ENCODE measurements around the gene MEGF6. TPM values are rescaled to one million over a fixed set of nuclear protein-coding genes. Genes with fewer than 3 reads are reported as not detected.

Gene MEGF6
- total RNA-seq, 1 donor = 85.4 TPM

DNA sequence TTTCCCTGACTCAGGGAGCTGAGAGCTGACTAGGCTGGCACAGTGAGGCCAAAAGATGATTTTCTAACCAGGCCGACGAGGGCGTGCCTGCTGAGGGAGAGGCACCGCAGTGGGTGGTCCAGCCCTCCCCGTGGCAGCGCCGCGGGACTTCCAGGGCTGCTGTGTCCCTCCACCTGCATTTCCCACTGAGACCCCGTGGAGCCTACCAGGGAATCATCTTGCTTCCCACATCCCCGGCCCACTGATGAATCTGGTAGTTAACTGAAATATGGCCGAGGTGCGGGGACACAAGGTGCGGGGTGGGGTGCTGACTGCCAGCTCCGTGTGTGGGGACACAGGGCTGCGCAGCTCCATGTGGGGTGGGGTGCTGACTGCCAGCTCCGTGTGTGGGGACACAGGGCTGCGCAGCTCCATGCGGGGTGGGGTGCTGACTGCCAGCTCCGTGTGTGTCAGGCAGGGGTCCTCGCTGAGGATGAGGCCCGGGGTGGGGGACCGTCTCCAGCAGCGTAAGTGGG is 28.1 kb upstream of the MEGF6 start:
- no peak for TF ChIP-seq CTCF (IDR thresholded peaks at IDR 0.05; ENCODE audit: extremely low read depth, low read depth, low read length)
- Histone ChIP-seq H3K4me1 (ENCODE audit: insufficient read depth, low read length) (no peaks in the 10 kb centered on the region), H3K79me2 (ENCODE audit: insufficient read depth, low read length) (no peaks in the 10 kb centered on the region), H2AFZ (ENCODE audit: low read length) (no peak overlapping the region), H4K20me1 (ENCODE audit: insufficient read depth, low read length) (no peaks in the 10 kb centered on the region), H3K36me3 (ENCODE audit: insufficient read depth, low read length) (peaks cover 41% of the 10 kb centered on the region), H3K27ac (ENCODE audit: low read depth, low read length) (no peak overlapping the region), H3K4me2 (ENCODE audit: insufficient read depth, low read length) (no peak overlapping the region), H3K4me3 (ENCODE audit: insufficient read depth, low read length) (no peak overlapping the region), H3K27me3 (ENCODE audit: insufficient read depth, low read length) (no peaks in the 10 kb centered on the region), H3K9me3 (ENCODE audit: low read depth, low read length) (no peaks in the 10 kb centered on the region)
- peak; percentile 60 for DNase-seq (ENCODE audit: insufficient read length, low spot score, missing footprints)

DNA sequence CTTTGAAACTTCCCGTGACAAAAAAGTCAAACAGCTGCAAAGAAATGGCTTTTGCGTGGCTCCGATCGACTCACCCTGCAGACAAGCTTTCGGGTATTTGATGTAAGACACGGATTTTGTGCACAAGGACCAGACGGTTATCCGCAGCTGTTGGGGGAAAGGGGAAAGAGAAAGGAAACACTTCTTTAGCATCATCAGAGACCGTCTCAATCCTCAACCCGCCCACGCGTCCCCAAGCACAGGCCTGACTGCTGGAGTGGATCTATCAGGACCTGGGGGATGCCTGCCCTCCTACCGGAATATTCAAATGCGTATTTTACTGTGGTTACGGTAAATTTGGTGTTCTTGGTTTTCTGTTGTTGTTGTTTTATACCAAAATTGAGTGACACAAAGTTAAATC is 27.4 kb upstream of the MEGF6 start:
- H3K9me3 ChIP-seq (ENCODE audit: low read depth, low read length) = no peaks in the 10 kb centered on the region
- H2AFZ ChIP-seq (ENCODE audit: low read length) = no peak overlapping the region
- H3K4me3 ChIP-seq (ENCODE audit: insufficient read depth, low read length) = no peak overlapping the region
- H3K36me3 ChIP-seq (ENCODE audit: insufficient read depth, low read length) = peaks cover 41% of the 10 kb centered on the region
- H3K4me2 ChIP-seq (ENCODE audit: insufficient read depth, low read length) = no peak overlapping the region
- no peaks in the 10 kb centered on the region for H3K4me1 ChIP-seq (ENCODE audit: insufficient read depth, low read length)
- no peak for TF ChIP-seq CTCF (IDR thresholded peaks at IDR 0.05; ENCODE audit: extremely low read depth, low read depth, low read length)
- H3K27ac ChIP-seq (ENCODE audit: low read depth, low read length) = no peak overlapping the region
- H4K20me1 ChIP-seq (ENCODE audit: insufficient read depth, low read length) = no peaks in the 10 kb centered on the region
- no peaks in the 10 kb centered on the region for H3K27me3 ChIP-seq (ENCODE audit: insufficient read depth, low read length)
- DNase-seq (ENCODE audit: insufficient read length, low spot score, missing footprints) = no peak
- H3K79me2 ChIP-seq (ENCODE audit: insufficient read depth, low read length) = no peaks in the 10 kb centered on the region

- TF ChIP-seq CTCF (IDR thresholded peaks at IDR 0.05; ENCODE audit: extremely low read depth, low read depth, low read length) = no peak
These were observed 26.7 kb upstream of the MEGF6 start for GRCh38 chr1:3638027-3638426.

GRCh38 chr1:3636531-3636930 is 25.2 kb upstream of the MEGF6 start:
- H2AFZ ChIP-seq (ENCODE audit: low read length) = no peak overlapping the region
- no peaks in the 10 kb centered on the region for H3K79me2 ChIP-seq (ENCODE audit: insufficient read depth, low read length)
- no peak for TF ChIP-seq CTCF (IDR thresholded peaks at IDR 0.05; ENCODE audit: extremely low read depth, low read depth, low read length)
- H3K36me3 ChIP-seq (ENCODE audit: insufficient read depth, low read length) = peaks cover 41% of the 10 kb centered on the region
- DNase-seq (ENCODE audit: insufficient read length, low spot score, missing footprints) = peak; percentile 75
- no peak overlapping the region for H3K4me3 ChIP-seq (ENCODE audit: insufficient read depth, low read length)
- no peaks in the 10 kb centered on the region for H4K20me1 ChIP-seq (ENCODE audit: insufficient read depth, low read length)
- no peak overlapping the region for H3K4me2 ChIP-seq (ENCODE audit: insufficient read depth, low read length)
- H3K4me1 ChIP-seq (ENCODE audit: insufficient read depth, low read length) = no peaks in the 10 kb centered on the region
- H3K27me3 ChIP-seq (ENCODE audit: insufficient read depth, low read length) = no peaks in the 10 kb centered on the region
- H3K9me3 ChIP-seq (ENCODE audit: low read depth, low read length) = no peaks in the 10 kb centered on the region
- H3K27ac ChIP-seq (ENCODE audit: low read depth, low read length) = no peak overlapping the region

More at GRCh38 chr1:3638027-3638426, 26.7 kb upstream of the MEGF6 start:
- no peak overlapping the region for H3K4me3 ChIP-seq (ENCODE audit: insufficient read depth, low read length)
- H3K27me3 ChIP-seq (ENCODE audit: insufficient read depth, low read length) = no peaks in the 10 kb centered on the region
- H4K20me1 ChIP-seq (ENCODE audit: insufficient read depth, low read length) = no peaks in the 10 kb centered on the region
- H3K36me3 ChIP-seq (ENCODE audit: insufficient read depth, low read length) = peaks cover 44% of the 10 kb centered on the region
- H3K4me1 ChIP-seq (ENCODE audit: insufficient read depth, low read length) = no peaks in the 10 kb centered on the region
- H3K9me3 ChIP-seq (ENCODE audit: low read depth, low read length) = no peaks in the 10 kb centered on the region
- peak; percentile 56 for DNase-seq (ENCODE audit: insufficient read length, low spot score, missing footprints)
- H3K4me2 ChIP-seq (ENCODE audit: insufficient read depth, low read length) = no peak overlapping the region
- no peak overlapping the region for H2AFZ ChIP-seq (ENCODE audit: low read length)
- no peak overlapping the region for H3K27ac ChIP-seq (ENCODE audit: low read depth, low read length)
- no peaks in the 10 kb centered on the region for H3K79me2 ChIP-seq (ENCODE audit: insufficient read depth, low read length)
